Measurements from ENCODE around the gene SCUBE2.

DNA sequence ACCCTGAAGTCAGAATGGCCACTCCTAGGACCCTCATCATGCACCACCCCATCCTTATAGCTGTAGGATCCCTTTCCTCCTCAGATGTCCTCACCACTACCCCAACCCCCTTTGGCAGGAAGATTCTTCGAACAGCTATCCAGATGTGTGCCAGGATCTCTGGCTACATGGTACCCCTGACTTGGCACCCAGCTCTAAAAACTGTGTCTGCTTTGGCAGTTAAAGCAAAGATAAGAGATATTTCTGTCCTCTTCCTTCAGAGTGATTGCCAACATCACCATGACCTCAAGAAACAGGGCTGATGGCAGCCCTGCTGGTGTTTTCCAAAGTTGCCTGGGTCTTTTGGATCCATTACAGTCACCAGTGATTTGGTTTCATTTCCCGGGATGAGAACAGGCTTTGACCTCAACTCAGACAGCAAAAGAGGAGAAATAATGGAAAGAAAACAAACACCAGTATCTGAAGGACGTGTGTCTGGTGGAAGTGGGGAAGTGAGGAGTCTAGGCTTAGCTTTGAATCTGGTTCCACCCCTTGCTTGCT is 83.3 kb downstream of the SCUBE2 start:
- TF ChIP-seq POLR2AphosphoS5 (IDR thresholded peaks at IDR 0.05; ENCODE audit: borderline replicate concordance, low read depth, low read length) (no peak), EZH2 (IDR thresholded peaks at IDR 0.05) (no peak)

Measured in SK-N-MC (cell line).